Measurements from ENCODE around the gene MAP3K6. TPM values are rescaled to one million over a fixed set of nuclear protein-coding genes. Genes with fewer than 3 reads are reported as not detected.
A peak's percentile ranks its signal among the peaks of the same experiment; 100 is the strongest.

Gene MAP3K6
- total RNA-seq, 1 experiment from 2014 or later, result 10.7 TPM

- peak; percentile 35 for DNase-seq
- no peaks in the 10 kb centered on the region for H3K27me3 ChIP-seq (ENCODE audit: control insufficient read depth, insufficient read depth, low read length)
- no peaks in the 10 kb centered on the region for H3K36me3 ChIP-seq (replicated peaks; ENCODE audit: control insufficient read depth, insufficient read depth, low read length)
- no peak overlapping the region for H3K4me3 ChIP-seq (ENCODE audit: insufficient read depth, low read depth, low read length)
Observed at GRCh38 chr1:27306071-27306470, 60.7 kb downstream of the MAP3K6 start.

Other genes with a start within 250 kb of the MAP3K6 start
- 12.6 and 13.1 TPM in 2 replicates for gene SLC9A1, start 211.8 kb downstream of the MAP3K6 start, total RNA-seq (2014; rRNA removed; shearing (Covaris generic))
- 23.9 and 26.1 TPM in 2 replicates for gene WDTC1, start 132.3 kb downstream of the MAP3K6 start, total RNA-seq (2014; rRNA removed; shearing (Covaris generic))
- gene TMEM222, start 44.8 kb downstream of the MAP3K6 start, total RNA-seq (2014; rRNA removed; shearing (Covaris generic)), result 41.0 and 53.4 TPM in 2 replicates
- gene SYTL1, start 24.9 kb downstream of the MAP3K6 start, total RNA-seq (2014; rRNA removed; shearing (Covaris generic)), result 5.6 and 6.4 TPM in 2 replicates
- gene FCN3, start 7.9 kb upstream of the MAP3K6 start, total RNA-seq (2014; rRNA removed; shearing (Covaris generic)), result 0.14 TPM in 1 of 2 replicates, not detected in the other
- 1.7 and 3.8 TPM in 2 replicates for gene CD164L2, start 16.4 kb upstream of the MAP3K6 start, total RNA-seq (2014; rRNA removed; shearing (Covaris generic))
- gene GPR3, start 25.7 kb upstream of the MAP3K6 start, total RNA-seq (2014; rRNA removed; shearing (Covaris generic)), result 5.8 and 8.5 TPM in 2 replicates
- gene WASF2, start 123.2 kb upstream of the MAP3K6 start, total RNA-seq (2014; rRNA removed; shearing (Covaris generic)), result 34.3 and 44.3 TPM in 2 replicates
- 8.8 and 11.2 TPM in 2 replicates for gene AHDC1, start 237.2 kb upstream of the MAP3K6 start, total RNA-seq (2014; rRNA removed; shearing (Covaris generic))